ENCODE measurements around the gene WNT7A.

The WNT7A gene

DNA sequence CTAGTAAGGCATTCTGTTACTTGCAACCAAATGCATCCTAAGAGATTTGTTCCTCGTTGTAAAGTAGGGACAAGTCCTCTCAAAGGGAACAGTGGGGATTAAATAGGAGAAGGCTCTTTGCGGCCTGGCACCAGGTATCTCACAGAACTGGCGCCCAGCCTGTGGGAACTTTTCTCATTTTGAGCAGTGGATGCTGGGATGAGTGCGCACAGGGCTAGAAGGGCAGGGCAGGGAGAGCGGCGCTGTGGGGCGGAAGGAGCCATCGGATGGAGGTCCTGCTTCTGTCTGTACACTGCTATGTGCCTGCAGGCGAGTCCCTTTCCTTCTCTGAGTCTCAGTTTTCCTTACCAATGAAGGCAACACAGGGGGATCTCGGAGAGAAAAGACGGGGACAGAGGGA, 50.6 kb downstream of the WNT7A start:
- no peak overlapping the region for H3K4me3 ChIP-seq (replicated peaks; ENCODE audit: low read depth, low read length)
- DNase-seq (ENCODE audit: low read depth): no peak
- TF ChIP-seq, protein P1, sequence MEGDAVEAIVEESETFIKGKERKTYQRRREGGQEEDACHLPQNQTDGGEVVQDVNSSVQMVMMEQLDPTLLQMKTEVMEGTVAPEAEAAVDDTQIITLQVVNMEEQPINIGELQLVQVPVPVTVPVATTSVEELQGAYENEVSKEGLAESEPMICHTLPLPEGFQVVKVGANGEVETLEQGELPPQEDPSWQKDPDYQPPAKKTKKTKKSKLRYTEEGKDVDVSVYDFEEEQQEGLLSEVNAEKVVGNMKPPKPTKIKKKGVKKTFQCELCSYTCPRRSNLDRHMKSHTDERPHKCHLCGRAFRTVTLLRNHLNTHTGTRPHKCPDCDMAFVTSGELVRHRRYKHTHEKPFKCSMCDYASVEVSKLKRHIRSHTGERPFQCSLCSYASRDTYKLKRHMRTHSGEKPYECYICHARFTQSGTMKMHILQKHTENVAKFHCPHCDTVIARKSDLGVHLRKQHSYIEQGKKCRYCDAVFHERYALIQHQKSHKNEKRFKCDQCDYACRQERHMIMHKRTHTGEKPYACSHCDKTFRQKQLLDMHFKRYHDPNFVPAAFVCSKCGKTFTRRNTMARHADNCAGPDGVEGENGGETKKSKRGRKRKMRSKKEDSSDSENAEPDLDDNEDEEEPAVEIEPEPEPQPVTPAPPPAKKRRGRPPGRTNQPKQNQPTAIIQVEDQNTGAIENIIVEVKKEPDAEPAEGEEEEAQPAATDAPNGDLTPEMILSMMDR (IDR thresholded peaks at IDR 0.05; ENCODE audit: low read length, missing control alignments): no peak

DNA sequence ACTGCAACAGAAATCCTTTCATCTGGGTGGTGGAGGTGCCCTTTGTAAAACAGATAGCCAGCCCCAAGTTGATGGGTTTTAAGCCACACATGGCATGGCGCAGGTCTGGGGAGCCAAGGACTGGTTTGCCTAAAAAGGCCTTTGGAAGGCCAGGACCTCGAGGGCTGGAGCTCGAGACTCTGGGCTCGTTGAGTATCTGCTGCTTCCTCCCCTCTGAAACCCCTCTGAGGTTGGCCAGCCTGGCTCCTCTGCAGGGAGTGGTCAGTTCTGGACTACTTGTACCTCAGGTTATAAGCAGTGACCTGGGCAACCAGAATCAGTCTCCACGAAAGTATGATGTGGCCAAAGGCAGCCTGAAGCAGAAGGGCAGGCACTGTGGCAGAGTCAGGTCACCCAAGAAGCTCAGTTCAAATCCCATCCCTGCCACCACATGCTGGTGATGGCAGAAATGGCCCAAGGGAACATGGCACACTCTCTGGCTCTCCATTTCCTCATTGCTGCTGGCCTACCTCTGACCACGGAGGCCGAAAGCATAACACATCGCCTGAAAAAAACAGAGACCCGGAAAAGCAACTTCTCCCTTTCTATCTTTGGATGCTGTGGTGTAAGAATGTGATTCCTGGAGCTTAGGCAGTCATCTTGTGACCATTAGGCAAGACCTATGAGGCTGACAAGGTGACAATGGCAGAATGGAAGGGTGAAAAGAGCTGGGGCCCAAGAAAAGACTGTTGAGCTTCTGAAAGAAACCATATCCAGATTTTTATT, 51.2 kb downstream of the WNT7A start:
- DNase-seq (ENCODE audit: low read depth): no peak
- TF ChIP-seq, protein P1 (IDR thresholded peaks at IDR 0.05; ENCODE audit: low read length, missing control alignments): no peak
- H3K4me3 ChIP-seq (replicated peaks; ENCODE audit: low read depth, low read length): no peak overlapping the region

DNA sequence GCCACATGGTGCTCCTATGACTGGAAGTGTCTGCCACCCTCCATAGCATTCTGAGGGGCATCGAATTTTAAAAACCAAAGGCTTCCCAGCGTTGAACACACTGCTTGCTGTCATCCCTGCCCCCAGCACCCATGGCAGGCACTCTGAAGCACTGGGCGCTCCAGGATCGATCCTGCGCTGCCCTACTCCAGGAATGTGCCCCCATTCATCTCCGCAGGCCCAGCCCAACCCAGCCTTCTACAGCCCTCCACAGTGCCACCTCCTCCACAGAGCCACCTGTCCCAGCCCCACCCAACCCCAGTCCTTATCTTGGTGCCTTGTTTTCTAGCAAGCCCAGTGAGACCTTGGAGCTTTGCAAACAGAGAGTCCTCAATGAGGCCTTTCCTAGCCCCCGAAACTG, 52.2 kb downstream of the WNT7A start:
- no peak overlapping the region for H3K4me3 ChIP-seq (replicated peaks; ENCODE audit: low read depth, low read length)
- TF ChIP-seq, protein P1 (IDR thresholded peaks at IDR 0.05; ENCODE audit: low read length, missing control alignments): no peak
- DNase-seq (ENCODE audit: low read depth): no peak

DNA sequence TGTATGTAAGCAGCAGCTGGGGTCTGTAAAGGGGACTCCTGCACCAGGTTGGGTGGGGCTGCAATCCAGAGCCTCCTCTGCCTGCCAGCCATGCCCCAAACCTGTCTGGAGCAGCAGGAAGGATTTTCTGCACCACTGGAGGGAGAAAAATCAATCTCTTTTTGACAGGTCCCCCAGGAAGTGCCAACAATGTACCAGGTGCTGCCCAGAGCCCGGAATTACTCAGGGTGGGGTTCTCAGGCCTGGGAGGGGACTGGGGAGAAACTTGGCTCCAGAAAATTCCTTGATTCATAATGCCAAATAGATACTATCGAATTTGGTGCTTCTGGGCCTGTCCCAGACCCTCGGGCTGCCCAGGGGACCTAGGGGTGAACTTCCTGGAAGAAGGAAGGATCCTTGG, 52.6 kb downstream of the WNT7A start:
- no peak for DNase-seq (ENCODE audit: low read depth)
- H3K4me3 ChIP-seq (replicated peaks; ENCODE audit: low read depth, low read length): no peak overlapping the region
- TF ChIP-seq, protein P1 (IDR thresholded peaks at IDR 0.05; ENCODE audit: low read length, missing control alignments): no peak

DNA sequence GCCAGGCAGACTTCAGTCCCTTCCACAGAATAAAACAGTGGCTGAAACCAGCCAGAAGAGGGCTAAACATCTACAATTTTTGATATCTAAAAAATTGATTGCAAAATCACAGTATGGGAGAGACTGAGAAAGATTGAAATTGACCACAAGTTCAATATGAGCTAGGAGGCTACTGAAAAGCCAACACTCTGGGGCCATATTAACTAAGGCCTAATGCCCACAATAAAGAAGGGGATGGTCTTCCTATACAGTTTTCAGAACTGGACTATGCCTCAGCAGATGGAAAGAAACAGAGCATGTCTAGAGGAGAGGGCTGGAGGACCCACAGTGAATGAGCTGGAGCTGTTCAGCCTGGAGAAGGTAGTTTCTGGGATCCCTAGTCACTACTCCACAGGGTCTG, 53.2 kb downstream of the WNT7A start:
- H3K4me3 ChIP-seq (replicated peaks; ENCODE audit: low read depth, low read length): no peak overlapping the region
- no peak for DNase-seq (ENCODE audit: low read depth)
- TF ChIP-seq, protein P1 (IDR thresholded peaks at IDR 0.05; ENCODE audit: low read length, missing control alignments): no peak

DNA sequence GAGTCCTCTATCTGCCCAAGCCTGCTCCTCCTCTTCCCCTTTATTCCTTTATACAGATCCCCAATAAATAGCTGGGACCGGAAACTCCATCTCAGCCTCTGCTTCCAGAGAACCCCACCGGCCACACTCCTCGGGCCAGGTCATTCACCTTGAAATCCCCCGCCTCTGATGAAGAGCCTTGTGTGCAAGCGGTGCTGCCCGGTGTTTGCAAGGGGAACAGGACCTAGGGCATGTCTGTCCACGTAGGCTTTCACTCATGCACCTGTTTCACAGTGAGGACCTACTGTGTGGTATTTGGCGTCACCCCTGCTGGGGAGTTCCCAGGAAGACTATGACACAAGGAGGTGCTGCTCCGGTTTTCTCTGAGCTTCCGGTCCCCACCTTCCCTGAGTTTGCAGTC, 54.0 kb downstream of the WNT7A start:
- no peak for DNase-seq (ENCODE audit: low read depth)
- no peak overlapping the region for H3K4me3 ChIP-seq (replicated peaks; ENCODE audit: low read depth, low read length)
- TF ChIP-seq, protein P1 (IDR thresholded peaks at IDR 0.05; ENCODE audit: low read length, missing control alignments): no peak

DNA sequence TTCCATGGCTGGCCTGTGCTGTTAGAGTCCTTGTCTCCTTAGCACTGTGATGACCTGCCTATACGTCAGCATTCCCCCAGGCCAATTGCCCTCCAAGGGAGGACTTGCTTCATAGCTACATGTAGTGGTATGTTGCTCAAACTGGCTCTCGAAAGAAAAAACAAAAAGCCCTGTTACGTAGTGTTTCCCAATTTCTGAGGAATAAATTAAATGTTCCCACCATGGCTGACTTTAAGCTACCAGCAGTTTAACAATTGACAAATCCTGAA, 54.6 kb downstream of the WNT7A start:
- no peak for DNase-seq (ENCODE audit: low read depth)
- TF ChIP-seq, protein P1 (IDR thresholded peaks at IDR 0.05; ENCODE audit: low read length, missing control alignments): no peak
- H3K4me3 ChIP-seq (replicated peaks; ENCODE audit: low read depth, low read length): no peak overlapping the region
